GM18505 (cell line): Measurements from ENCODE around the gene CRYZL1.

Experiments used
- ATAC-seq: cut with Tn5 transposase; IDR thresholded peaks from one replicate; pipeline ENCODE4 v1.9.1; 2021; ENCODE audit not compliant: unreplicated experiment
- POLR2A ChIP-seq: IDR thresholded peaks from 4 replicates; pipeline ENCODE4 v1.6.1; 2011; ENCODE audit warnings: borderline replicate concordance; ENCODE audit not compliant: insufficient read depth, insufficient read length; ENCODE audit errors: extremely low read depth

The CRYZL1 gene

GRCh38 chr21:33668620-33669019 is 27.1 kb upstream of the CRYZL1 start:
- no peak for TF ChIP-seq POLR2A
- ATAC-seq: no peak

GRCh38 chr21:33668180-33668579 is 26.6 kb upstream of the CRYZL1 start:
- no peak for ATAC-seq
- TF ChIP-seq POLR2A: no peak

GRCh38 chr21:33667636-33668035 is 26.1 kb upstream of the CRYZL1 start:
- TF ChIP-seq POLR2A: no peak
- ATAC-seq: no peak

- ATAC-seq: no peak
- no peak for TF ChIP-seq POLR2A
Observed at GRCh38 chr21:33666153-33666552, 24.6 kb upstream of the CRYZL1 start.

- TF ChIP-seq POLR2A: no peak
- ATAC-seq: no peak
Observed at GRCh38 chr21:33664135-33664534, 22.6 kb upstream of the CRYZL1 start.

GRCh38 chr21:33663241-33663640 is 21.7 kb upstream of the CRYZL1 start:
- ATAC-seq: no peak
- no peak for TF ChIP-seq POLR2A

- ATAC-seq: no peak
- TF ChIP-seq POLR2A: no peak
Observed at GRCh38 chr21:33662046-33662445, 20.5 kb upstream of the CRYZL1 start.

- no peak for TF ChIP-seq POLR2A
- ATAC-seq: no peak
Observed at GRCh38 chr21:33661146-33661545, 19.6 kb upstream of the CRYZL1 start.

GRCh38 chr21:33660406-33660805 is 18.9 kb upstream of the CRYZL1 start:
- no peak for TF ChIP-seq POLR2A
- no peak for ATAC-seq

GRCh38 chr21:33659568-33659949 is 18.0 kb upstream of the CRYZL1 start:
- no peak for TF ChIP-seq POLR2A
- no peak for ATAC-seq

GRCh38 chr21:33658919-33659567 is 17.5 kb upstream of the CRYZL1 start:
- ATAC-seq: no peak
- no peak for TF ChIP-seq POLR2A

- no peak for TF ChIP-seq POLR2A
- ATAC-seq: no peak
Observed at GRCh38 chr21:33657124-33657820, 15.7 kb upstream of the CRYZL1 start.

- ATAC-seq: no peak
- TF ChIP-seq POLR2A: no peak
Observed at GRCh38 chr21:33655588-33656221, 14.2 kb upstream of the CRYZL1 start.

GRCh38 chr21:33654412-33654811 is 12.9 kb upstream of the CRYZL1 start:
- no peak for ATAC-seq
- no peak for TF ChIP-seq POLR2A

GRCh38 chr21:33651965-33652680 is 10.6 kb upstream of the CRYZL1 start:
- ATAC-seq: no peak
- TF ChIP-seq POLR2A: no peak
